SK-N-SH treated with all-trans-retinoic acid at 6 μM for 48 hours (cell line): ENCODE data around the gene ABHD17C.

Experiments used
- GLIS3 ChIP-seq: fragments of 250-450 bp; sonication (Bioruptor Pico); IDR thresholded peaks from 2 replicates; pipeline ENCODE4 v1.5.0; 2020; ENCODE audit warnings: mild to moderate bottlenecking, moderate library complexity
- RARB ChIP-seq: fragments of 250-450 bp; sonication (Bioruptor Pico); IDR thresholded peaks from 2 replicates; pipeline ENCODE4 v1.8.0; 2021; ENCODE audit warnings: mild to moderate bottlenecking, moderate library complexity
- TCF4 ChIP-seq: fragments of 250-450 bp; sonication (Bioruptor Pico); IDR thresholded peaks from 2 replicates; pipeline ENCODE4 v1.8.0; 2021; ENCODE audit warnings: mild to moderate bottlenecking, moderate library complexity, borderline replicate concordance
- TOX ChIP-seq: fragments of 250-450 bp; sonication (Bioruptor Pico); IDR thresholded peaks from 2 replicates; pipeline ENCODE4 v1.8.0; 2021; ENCODE audit warnings: mild to moderate bottlenecking, moderate library complexity, borderline replicate concordance
- ZFP3 ChIP-seq: fragments of 250-450 bp; sonication (Bioruptor Pico); IDR thresholded peaks from 2 replicates; pipeline ENCODE4 v1.5.0; 2020; ENCODE audit warnings: mild to moderate bottlenecking, moderate library complexity
- ZFP30 ChIP-seq: fragments of 450-650 bp; formaldehyde crosslinking; IDR thresholded peaks from 2 replicates; pipeline ENCODE4 v1.5.0; 2022; ENCODE audit warnings: mild to moderate bottlenecking, moderate library complexity
- TF ChIP-seq, protein P1 (sequence below): fragments of 250-450 bp; sonication (Bioruptor Pico); IDR thresholded peaks from 2 replicates; pipeline ENCODE4 v1.5.1; 2021; ENCODE audit warnings: mild to moderate bottlenecking, moderate library complexity
- TF ChIP-seq, protein P2 (sequence below): fragments of 250-450 bp; sonication (Bioruptor Pico); IDR thresholded peaks from 2 replicates; pipeline ENCODE4 v1.8.0; 2020; ENCODE audit warnings: mild to moderate bottlenecking, moderate library complexity, borderline replicate concordance

DNA sequence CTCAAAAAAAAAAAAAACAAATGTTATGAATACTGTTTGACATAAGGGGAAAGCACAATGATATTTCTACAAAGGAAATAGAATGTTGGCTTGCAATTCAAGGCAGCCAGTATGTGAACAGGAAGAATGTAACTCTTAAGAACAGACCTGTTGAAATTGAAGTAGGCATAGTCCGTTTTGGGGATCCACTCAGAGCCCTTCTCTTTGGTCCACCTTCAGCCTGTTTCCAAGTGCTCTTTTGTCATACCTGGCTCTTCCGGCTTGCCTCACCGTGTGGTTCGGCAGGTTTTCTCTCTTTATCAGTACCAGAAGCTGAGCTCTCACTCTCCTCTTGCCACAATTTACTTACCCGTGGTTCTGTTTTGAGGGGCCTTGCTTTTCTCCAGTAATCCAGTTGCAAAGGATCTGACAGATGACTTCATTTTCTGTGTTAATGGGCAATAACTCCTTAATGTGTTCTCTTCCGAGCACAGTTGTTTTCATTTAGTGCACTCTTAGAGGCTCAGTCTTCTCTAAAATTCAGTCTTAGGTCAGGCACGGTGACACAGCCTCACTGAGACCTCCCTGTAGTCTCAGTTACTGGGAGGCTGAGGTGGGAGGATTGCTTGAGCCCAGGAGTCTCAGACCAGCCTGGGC, 6.7 kb downstream of the ABHD17C start:
- TF ChIP-seq ZFP3 (CRISPR knock-in tag) = no peak
- TF ChIP-seq, protein P1, sequence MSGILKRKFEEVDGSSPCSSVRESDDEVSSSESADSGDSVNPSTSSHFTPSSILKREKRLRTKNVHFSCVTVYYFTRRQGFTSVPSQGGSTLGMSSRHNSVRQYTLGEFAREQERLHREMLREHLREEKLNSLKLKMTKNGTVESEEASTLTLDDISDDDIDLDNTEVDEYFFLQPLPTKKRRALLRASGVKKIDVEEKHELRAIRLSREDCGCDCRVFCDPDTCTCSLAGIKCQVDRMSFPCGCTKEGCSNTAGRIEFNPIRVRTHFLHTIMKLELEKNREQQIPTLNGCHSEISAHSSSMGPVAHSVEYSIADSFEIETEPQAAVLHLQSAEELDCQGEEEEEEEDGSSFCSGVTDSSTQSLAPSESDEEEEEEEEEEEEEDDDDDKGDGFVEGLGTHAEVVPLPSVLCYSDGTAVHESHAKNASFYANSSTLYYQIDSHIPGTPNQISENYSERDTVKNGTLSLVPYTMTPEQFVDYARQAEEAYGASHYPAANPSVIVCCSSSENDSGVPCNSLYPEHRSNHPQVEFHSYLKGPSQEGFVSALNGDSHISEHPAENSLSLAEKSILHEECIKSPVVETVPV = no peak
- TF ChIP-seq TOX = no peak
- no peak for TF ChIP-seq GLIS3 (CRISPR knock-in tag)
- TF ChIP-seq TCF4 = peak; percentile 85
- TF ChIP-seq RARB (CRISPR knock-in tag) = no peak
- TF ChIP-seq, protein P2, sequence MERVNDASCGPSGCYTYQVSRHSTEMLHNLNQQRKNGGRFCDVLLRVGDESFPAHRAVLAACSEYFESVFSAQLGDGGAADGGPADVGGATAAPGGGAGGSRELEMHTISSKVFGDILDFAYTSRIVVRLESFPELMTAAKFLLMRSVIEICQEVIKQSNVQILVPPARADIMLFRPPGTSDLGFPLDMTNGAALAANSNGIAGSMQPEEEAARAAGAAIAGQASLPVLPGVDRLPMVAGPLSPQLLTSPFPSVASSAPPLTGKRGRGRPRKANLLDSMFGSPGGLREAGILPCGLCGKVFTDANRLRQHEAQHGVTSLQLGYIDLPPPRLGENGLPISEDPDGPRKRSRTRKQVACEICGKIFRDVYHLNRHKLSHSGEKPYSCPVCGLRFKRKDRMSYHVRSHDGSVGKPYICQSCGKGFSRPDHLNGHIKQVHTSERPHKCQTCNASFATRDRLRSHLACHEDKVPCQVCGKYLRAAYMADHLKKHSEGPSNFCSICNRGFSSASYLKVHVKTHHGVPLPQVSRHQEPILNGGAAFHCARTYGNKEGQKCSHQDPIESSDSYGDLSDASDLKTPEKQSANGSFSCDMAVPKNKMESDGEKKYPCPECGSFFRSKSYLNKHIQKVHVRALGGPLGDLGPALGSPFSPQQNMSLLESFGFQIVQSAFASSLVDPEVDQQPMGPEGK (CRISPR knock-in tag) = no peak
- no peak for TF ChIP-seq ZFP30 (CRISPR knock-in tag)
